Measurements from ENCODE around the gene POLK.

DNA sequence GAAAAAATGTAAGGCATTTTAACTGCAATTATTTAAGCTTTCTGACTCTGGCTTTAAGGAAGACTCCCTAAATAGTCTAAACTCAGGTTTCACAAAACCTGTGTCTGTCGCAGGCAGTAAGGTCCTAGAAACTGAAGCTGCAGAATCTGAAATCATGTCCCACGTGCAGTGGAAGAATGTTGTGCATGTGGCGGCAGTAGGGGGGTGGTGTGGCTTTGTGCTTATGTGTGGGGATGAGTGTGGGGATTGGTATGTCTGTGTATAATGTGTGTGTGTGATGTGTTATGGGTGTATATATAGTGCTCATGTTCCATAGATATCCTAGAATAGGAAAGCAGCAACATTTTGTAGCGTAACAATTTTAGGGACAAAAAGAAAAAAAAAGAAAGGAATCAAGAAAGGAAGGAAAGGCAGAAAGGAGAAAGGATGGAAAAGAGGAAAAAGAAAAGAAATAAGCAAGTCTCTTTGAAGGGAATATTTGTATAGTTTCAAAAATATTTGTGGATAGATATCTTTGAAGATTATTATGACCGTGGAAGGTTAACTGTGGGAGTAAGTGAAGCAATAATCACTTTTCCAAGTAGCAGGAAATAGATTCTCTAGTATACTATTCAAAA lies 106.2 kb downstream of the POLK start:
- TF ChIP-seq CTCF (IDR thresholded peaks at IDR 0.05) (no peak), POLR2A (IDR thresholded peaks at IDR 0.05) (no peak), POLR2AphosphoS5 (IDR thresholded peaks at IDR 0.05) (no peak)

Measured in suprapubic skin (tissue), 4 donors.